Ectodermal cell (in vitro differentiated cells): Measurements from ENCODE around the gene THBS2.
"Not testable (repeated sequence)": the region's sequence is repeated elsewhere in the genome, so short reads cannot be mapped to it uniquely, and the experiment has no call there.

Experiments used
- H3K27ac ChIP-seq: 2 replicates; pipeline ENCODE4 v1.7.0; 2013; ENCODE audit warnings: mild to moderate bottlenecking, low read depth, low read length; ENCODE audit not compliant: insufficient read depth, poor library complexity, severe bottlenecking
- H3K27me3 ChIP-seq: 2 replicates; pipeline ENCODE4 v1.7.0; 2013; ENCODE audit warnings: mild to moderate bottlenecking, low read length; ENCODE audit not compliant: insufficient read depth, control insufficient read depth, poor library complexity, severe bottlenecking
- H3K36me3 ChIP-seq: one replicate; pipeline ENCODE4 v1.7.0; 2013; ENCODE audit warnings: low read length; ENCODE audit not compliant: control insufficient read depth, insufficient read depth
- H3K4me1 ChIP-seq: one replicate; pipeline ENCODE4 v1.7.0; 2013; ENCODE audit warnings: low read length; ENCODE audit not compliant: control insufficient read depth, insufficient read depth
- H3K4me3 ChIP-seq: 2 replicates; pipeline ENCODE4 v1.7.0; 2013; ENCODE audit warnings: low read depth, low read length, control low read depth; ENCODE audit not compliant: insufficient read depth
- H3K9me3 ChIP-seq: 2 replicates; pipeline ENCODE4 v1.7.0; 2013; ENCODE audit warnings: mild to moderate bottlenecking, low read length, moderate library complexity; ENCODE audit not compliant: control insufficient read depth
- WGBS, 2 experiments: methylation state at CpG; one replicate each; pipeline ENCODE4 v1.1.7; 2013; ENCODE audit warnings: missing lambda C conversion rate in 2 of 2; 5-methylcytosine and 5-hydroxymethylcytosine counted together

THBS2 gene

DNA sequence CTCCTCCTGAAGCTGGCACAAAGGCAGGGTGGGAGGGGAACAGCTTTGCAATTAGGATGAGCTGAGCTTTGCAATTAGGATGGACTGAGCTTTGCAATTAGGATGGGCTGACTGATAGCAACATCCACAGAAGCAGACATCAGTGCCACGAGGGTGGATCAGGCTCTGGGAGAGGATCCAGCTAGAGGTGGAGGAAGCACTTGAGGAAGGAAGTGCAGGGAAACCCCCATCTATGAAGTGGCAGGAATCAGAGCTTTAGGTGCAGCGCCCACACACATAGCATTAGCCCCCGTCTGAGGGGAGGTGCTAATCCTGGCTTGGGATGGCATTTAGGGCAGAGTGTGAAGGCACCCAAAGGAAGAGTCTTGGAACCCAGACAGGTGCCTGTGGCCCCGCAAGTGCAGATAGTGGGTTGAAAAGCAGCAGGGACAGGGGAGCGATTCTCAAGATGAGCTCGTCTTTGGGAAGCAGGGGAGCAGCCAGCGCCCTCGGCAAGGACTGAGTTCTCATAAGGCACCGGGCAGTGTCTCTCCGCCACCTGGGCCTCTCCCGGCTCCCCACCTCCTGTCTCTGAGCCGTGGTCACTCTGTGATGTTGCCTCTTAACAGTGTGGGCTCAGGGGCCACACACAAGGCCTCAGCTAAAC, 12.0 kb upstream of the THBS2 start:
- peaks cover 9% of the 10 kb centered on the region for H3K4me1 ChIP-seq
- no peaks in the 10 kb centered on the region for H3K9me3 ChIP-seq
- H3K27me3 ChIP-seq, result no peaks in the 10 kb centered on the region
- H3K27ac ChIP-seq, result no peak overlapping the region
- no peak overlapping the region for H3K4me3 ChIP-seq
- no peaks in the 10 kb centered on the region for H3K36me3 ChIP-seq
- 86 to 88% methylated on average over 12 of the region's 12 CpGs for WGBS, 2 experiments

GRCh38 chr6:169263836-169264608, 10.4 kb upstream of the THBS2 start:
- no peaks in the 10 kb centered on the region for H3K27me3 ChIP-seq
- H3K9me3 ChIP-seq, result no peaks in the 10 kb centered on the region
- peaks cover 4% of the 10 kb centered on the region for H3K4me1 ChIP-seq
- H3K27ac ChIP-seq, result no peak overlapping the region
- 91 to 93% methylated on average over 21 of the region's 21 CpGs for WGBS, 2 experiments
- no peak overlapping the region for H3K4me3 ChIP-seq
- H3K36me3 ChIP-seq, result no peaks in the 10 kb centered on the region

DNA sequence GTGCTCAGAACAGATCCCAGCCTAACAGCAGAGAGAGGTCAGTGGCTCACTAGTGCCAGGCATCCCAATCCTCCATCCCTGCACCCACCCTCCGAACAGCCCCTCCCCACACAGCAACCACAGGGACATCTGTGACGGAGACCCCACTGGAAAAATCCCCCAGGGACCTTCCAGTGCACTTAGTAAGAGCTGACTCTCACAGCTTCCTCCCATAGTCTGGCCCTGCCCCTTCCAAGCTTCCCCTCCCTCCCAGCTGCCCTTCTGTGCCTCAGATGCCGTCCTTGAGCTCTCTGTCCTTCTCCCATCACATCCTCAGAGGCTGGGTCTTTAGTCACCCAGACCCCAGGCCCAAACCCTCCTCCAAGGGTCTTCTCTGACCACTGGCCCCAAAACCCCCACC, 9.7 kb upstream of the THBS2 start:
- Histone ChIP-seq H3K27ac (no peak overlapping the region), H3K27me3 (no peaks in the 10 kb centered on the region), H3K4me1 (peaks cover 4% of the 10 kb centered on the region), H3K4me3 (no peak overlapping the region), H3K36me3 (no peaks in the 10 kb centered on the region), H3K9me3 (no peaks in the 10 kb centered on the region)
- WGBS, 2 experiments, result 81 to 85% methylated on average over 3 of the region's 3 CpGs

- not testable (repeated sequence) for H3K4me3 ChIP-seq, H3K4me1 ChIP-seq, H3K36me3 ChIP-seq, H3K27me3 ChIP-seq, H3K27ac ChIP-seq, H3K9me3 ChIP-seq
- WGBS, 2 experiments, result 89 to 90% methylated on average over 14 of the region's 14 CpGs
These were observed 9.0 kb upstream of the THBS2 start for GRCh38 chr6:169262602-169263001.

- 94 to 96% methylated on average over 8 of the region's 8 CpGs for WGBS, 2 experiments
- Histone ChIP-seq H3K27ac (no peak overlapping the region), H3K9me3 (no peaks in the 10 kb centered on the region), H3K4me1 (peaks cover 30% of the 10 kb centered on the region), H3K27me3 (peaks cover 34% of the 10 kb centered on the region), H3K36me3 (no peaks in the 10 kb centered on the region), H3K4me3 (no peak overlapping the region)
These were observed 2.9 kb upstream of the THBS2 start for GRCh38 chr6:169256518-169256917.

DNA sequence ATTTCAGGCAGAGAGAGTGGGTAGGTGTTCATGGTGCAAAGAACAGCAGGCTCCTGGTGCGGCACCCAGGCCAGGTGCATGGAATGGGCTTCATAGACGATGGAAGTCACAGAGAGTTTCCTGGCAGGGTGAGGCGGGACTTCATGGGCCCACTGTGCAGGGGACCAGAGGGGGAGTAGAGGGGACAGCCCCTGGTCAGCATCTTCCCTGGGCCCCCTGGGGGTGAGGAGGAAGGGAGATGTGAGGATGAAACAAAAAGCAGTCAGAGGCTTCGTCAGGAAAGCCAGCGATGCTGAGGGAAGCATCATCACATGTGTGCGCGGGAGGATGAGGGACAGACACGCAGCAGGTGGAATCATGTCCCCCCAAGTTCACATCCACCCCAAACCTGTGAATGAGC, 2.4 kb upstream of the THBS2 start:
- 92 to 94% methylated on average over 8 of the region's 8 CpGs for WGBS, 2 experiments
- Histone ChIP-seq H3K4me3 (no peak overlapping the region), H3K9me3 (no peaks in the 10 kb centered on the region), H3K27me3 (peaks cover 38% of the 10 kb centered on the region), H3K27ac (no peak overlapping the region), H3K4me1 (peaks cover 30% of the 10 kb centered on the region), H3K36me3 (no peaks in the 10 kb centered on the region)

DNA sequence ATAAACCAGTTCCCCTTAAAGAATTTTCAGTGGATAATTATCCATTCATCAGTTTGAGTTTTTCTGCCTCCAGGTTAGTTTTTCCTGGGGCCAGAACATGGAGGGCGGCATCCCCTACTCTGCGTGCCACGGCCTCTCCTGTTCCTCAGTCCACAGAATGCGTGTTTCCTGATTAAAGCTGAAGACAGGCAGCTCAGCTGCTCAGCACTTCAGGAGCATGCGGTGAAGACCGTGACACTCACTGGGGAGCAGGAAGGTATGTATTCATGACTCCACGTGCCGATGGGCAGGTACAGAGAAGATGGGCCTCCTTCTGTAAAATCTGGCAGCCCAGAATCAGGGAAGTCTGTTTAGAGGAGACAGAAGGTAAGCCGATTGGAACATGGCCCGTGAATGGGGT, 2.0 kb upstream of the THBS2 start:
- H3K27me3 ChIP-seq, result peaks cover 38% of the 10 kb centered on the region

GRCh38 chr6:169254456-169255316, 1.0 kb upstream of the THBS2 start:
- H3K27ac ChIP-seq, result no peak overlapping the region
- WGBS, 2 experiments, result 67 to 68% methylated on average over 19 of the region's 19 CpGs
- peaks cover 38% of the 10 kb centered on the region for H3K27me3 ChIP-seq
- peaks cover 30% of the 10 kb centered on the region for H3K4me1 ChIP-seq
- H3K36me3 ChIP-seq, result no peaks in the 10 kb centered on the region
- H3K4me3 ChIP-seq, result no peak overlapping the region
- no peaks in the 10 kb centered on the region for H3K9me3 ChIP-seq

More for the DNA sequence above, 2.0 kb upstream of the THBS2 start:
- Histone ChIP-seq H3K36me3 (no peaks in the 10 kb centered on the region), H3K9me3 (no peaks in the 10 kb centered on the region), H3K27ac (no peak overlapping the region), H3K4me1 (peaks cover 30% of the 10 kb centered on the region), H3K4me3 (no peak overlapping the region)
- WGBS, 2 experiments, result 90 to 91% methylated on average over 10 of the region's 10 CpGs

GRCh38 chr6:169252505-169253189, 999 bp downstream of the THBS2 start:
- Histone ChIP-seq H3K4me3 (peak overlapping the region; percentile 11), H3K27me3 (peaks cover 38% of the 10 kb centered on the region), H3K9me3 (no peaks in the 10 kb centered on the region), H3K27ac (no peak overlapping the region), H3K4me1 (peaks cover 30% of the 10 kb centered on the region), H3K36me3 (no peaks in the 10 kb centered on the region)
- 1 to 3% methylated on average over 14 of the region's 14 CpGs for WGBS, 2 experiments
